ENCODE data around the gene BHLHE40.

GRCh38 chr3:5023777-5024346 is 44.6 kb downstream of the BHLHE40 start:
- TF ChIP-seq CTCF (IDR thresholded peaks at IDR 0.05) (no peak), POLR2A (IDR thresholded peaks at IDR 0.05) (no peak)
